Regular cardiac myocyte (primary cell): Measurements from ENCODE around the gene CNPPD1. TPM values are rescaled to one million over a fixed set of nuclear protein-coding genes. Genes with fewer than 3 reads are reported as not detected.

ENCODE experiments used
- total RNA-seq: library from RNA; depleted of rRNA; stranded (reverse); fragments of >200 nt; gene quantifications from 2 replicates; pipeline ENCODE4 v1.2.3, GENCODE V29; 2014

Gene CNPPD1
- 16.3 and 25.7 TPM in 2 replicates for total RNA-seq

DNA sequence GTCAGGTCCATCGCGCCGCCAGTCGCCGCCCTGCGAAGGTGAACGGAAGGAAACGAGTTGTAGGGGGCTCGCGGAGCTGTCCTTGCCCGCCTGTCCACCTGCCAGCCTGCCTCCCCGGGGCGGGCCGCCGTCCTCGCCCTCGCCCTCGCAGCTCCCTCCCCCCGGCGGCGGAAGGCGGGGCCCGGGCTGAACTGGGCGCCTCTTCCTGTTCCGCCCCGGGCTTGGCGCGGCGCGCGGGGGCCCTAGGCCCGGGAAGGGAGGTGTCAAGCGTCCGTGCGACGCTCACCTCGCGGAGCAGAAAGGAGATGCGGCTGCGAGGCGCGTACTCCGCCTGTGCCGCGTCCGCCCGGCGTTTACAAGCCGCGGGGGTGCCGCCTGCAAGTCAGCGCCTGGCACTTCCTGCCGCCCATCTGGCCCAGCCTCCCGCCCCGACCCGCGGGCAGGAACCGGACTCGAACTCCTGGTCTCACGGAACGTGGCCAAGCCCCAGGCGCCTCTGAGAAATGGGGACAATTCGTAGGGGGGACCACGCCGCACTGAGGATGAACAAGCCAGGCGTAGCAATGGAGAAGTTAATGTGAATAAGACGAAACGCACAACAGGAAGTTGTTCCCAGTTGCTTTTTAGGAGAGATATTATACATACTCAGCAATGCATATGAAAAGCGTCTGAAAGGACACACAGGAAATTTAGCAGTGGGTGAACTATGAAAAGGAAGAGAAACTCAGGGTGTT lies at the start of gene CNPPD1:
Gene CNPPD1 (minus strand): TSS at position 108 of the 734 bp plus-strand sequence. CDS start 97 bp downstream, at position 11.

DNA sequence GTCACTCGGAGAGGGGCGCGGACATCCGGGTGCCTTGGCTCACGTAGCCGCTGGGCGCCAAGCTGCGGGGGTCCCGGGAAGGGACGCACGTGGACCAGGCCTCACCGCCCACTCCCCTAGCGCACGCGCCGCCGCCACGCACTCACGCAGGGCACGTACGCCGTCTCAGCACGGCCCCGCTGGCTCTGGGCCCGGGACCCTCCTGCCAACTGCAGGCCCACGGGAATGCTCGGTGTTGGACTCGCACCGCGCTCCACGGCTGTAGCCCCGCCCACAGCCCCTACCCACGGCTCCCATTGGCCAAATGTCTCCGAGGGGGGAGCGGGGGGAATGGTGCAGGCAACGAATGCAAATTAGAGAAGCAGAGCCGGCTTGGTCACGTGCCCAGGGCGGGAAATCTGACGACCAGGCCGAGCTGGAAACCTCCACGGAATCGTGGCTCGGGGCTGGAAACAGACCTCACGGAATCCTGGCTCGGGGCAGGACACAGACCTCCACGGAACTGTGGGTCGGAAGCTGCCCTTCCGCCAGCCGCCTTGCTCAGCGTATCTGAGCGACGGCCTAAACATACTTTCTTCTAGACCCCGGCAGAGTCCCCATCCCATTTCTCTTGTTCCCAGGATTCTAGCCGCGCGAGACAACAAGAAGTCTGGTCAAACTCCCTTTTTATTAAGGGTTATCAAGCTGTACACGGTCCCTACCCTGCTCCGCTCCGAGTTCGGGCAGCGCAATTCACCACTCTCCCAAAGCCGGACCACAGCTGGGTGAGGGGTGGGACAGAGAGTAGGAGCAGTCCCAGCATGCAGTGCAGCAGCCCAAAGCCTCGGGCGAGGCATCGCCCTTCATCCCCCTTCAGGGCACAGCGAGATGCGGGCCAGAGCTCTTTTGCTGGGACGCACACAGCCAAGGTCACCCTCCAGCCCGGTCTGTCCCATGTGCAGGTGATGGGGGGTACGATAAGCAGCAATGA lies 42.3 kb upstream of the CNPPD1 start, which contains the start of gene ABCB6:
Gene ABCB6 (minus strand): TSS at position 227 of the 970 bp plus-strand sequence. CDS start 285 bp downstream, outside the sequence.

DNA sequence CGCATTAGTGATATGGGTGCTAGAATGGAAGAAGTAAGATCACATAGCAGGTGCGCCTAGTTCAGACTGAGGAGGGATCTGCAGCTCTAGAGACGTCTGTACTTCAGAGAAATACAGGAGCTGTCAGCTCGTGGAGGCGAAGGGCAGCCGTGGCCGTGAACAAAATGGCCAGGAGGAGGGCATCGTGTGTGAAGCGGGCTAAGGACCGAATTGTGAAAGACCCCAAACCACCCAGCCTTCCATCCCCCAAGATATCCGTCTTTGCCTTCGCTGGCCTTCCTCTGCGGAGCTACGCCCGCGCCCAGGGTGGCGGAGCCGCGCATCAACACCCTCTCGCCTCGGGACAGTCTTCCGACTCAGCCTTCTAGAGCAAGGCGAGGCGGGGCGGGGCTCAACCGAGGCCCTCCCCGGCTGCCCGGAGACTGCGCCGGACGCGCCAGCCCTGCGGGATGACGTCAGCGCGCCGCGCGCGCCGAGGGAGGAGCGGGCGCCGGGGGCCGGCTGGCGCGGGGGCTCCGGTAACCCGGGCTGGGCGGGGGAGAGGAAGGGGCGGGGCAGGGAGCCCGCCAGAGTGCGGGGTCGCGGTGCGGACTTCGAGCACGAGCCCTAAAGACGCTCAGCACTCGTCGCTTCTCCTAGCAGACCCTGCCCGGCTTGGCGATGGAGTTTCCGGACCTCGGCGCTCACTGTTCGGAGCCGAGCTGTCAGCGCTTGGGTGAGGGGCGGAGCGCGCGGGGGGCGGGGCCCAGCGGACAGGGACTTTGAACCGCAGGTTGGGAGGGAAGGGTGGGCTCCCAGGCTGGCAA lies 29.8 kb upstream of the CNPPD1 start, which contains the start of gene ZFAND2B:
Gene ZFAND2B (plus strand): TSS at position 455 of the 806 bp plus-strand sequence. CDS start 206 bp downstream, at position 661.

DNA sequence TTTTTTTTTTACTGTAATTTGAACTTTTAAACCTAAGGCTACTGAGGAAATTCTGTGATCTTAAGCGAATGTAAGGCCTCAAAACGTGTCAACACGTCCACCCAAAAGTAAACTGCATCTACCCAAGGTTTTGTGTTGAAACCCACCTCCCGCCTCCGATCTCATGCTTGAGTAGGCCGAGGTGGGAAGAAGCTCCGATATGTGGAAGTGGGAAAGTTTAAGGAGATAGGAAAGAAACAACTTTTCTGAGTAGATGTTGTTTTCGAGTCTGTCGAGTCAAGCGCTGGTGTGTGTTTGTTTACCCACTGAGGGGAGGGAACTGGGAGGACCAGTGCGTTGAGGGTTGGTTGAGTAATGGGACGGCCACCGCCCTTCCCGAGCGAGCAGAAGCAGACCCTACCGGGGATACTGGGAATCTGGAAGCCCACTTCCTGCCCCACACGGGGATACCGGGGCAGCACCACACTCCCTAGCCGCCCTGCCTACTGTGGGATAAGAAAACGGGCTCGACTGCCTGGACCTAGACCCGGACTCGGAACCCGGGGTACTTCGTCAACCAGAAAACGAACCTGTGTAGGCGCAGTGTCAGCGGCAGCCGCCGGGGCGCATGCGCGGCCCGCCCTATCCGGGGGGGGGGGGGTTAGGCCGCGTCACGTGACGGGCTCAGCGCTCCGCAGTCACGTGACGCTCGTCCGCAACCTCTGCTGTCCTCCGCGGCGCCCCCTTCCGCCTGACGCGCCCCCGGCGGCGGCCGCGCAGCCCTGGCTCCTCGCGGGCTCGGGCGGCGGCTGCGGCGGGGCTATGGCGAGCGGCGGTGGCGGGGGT lies 1.0 kb upstream of the CNPPD1 start, which contains the start of gene RETREG2:
Gene RETREG2 (plus strand): TSS at position 724 of the 825 bp plus-strand sequence. CDS start 78 bp downstream, at position 802.

DNA sequence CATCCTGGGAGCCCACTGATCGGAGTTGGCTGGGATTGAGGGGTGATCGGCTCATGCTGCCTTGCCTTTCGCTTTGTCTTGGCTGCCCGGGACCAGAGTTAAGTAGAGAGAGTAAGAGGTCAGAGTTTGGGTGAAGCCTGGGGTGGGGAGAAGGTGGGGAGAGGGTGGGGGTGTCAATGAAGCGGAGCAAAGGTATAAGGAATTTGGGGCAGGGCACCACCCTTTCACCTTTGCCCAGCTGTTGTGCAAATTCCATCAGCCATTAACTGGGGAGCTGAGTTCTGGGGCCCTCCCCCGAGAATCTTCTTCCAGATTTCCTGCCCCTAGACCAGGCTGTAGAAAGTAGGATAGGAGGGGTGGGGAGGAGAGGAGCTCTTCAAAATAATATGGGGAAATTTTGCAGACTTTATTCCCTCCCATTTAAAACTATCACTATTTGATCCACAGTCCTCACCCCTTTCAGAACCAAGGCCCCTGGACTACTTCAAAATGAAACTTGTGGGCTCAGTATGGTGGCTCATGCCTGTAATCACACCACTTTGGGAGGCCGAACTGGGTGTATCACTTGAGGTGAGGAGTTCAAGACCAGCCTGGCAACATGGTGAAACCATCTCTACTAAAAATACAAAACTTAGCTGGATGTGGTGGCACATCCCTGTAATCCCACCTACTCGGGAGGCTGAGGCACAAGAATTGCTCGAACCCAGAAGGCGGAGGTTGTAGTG lies 6.6 kb downstream of the CNPPD1 start, which contains the start of gene SLC23A3:
Gene SLC23A3 (minus strand): TSS at position 100 of the 725 bp plus-strand sequence. CDS start 45 bp downstream, at position 55.

DNA sequence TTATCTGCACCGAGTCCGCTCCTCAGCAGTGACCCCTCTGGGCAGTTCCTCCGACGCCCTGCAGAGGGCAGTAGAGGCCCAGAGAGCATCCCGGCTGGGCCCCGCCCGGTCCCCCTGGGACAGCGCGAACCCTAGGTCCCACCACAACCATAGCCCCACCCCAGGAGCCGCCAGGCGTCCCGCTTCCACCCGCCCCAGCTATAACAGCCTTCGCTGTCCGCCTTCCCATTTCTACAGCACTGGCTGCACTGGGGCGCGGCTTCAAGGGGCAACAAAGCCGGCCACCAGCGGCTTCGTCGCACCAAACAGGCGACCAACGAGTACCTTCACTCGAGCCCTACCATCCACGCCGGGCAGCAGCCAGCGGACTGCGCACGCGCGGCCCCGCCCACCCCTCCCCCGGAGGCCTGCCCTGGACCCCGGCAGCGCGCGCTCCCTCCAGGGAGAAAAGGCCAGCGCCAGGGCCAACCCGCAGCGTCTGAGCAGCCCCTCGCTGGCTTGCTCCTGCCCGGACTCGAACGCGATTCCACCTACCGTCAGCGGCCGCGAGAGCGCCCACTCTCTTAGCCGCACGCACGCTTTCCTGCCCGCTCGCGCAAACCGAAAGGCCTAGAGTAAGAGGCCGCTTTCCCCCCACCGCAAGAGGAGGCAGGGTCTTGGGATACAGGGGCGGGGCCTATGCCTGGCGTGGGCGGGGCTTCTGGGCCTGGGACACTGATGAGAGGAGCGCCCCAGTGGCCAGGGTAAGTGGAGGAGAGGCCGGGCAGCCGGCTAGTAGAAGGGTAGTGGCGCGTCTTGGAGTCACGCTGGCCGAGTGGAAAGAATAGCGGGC lies 16.3 kb downstream of the CNPPD1 start, which contains the start of gene NHEJ1:
Gene NHEJ1 (minus strand): TSS at position 630 of the 832 bp plus-strand sequence. CDS start 2,453 bp downstream, outside the sequence.

Other genes with a start within 250 kb of the CNPPD1 start
- not detected in 2 replicates for gene CDK5R2, start 217.3 kb downstream of the CNPPD1 start, total RNA-seq
- not detected in 2 replicates for gene FEV, start 191.7 kb downstream of the CNPPD1 start, total RNA-seq
- gene CRYBA2, start 183.5 kb downstream of the CNPPD1 start, total RNA-seq = not detected in 2 replicates
- not detected in 2 replicates for gene CFAP65, start 135.4 kb downstream of the CNPPD1 start, total RNA-seq
- gene IHH, start 116.0 kb downstream of the CNPPD1 start, total RNA-seq = not detected in 2 replicates
- 15.0 and 16.1 TPM in 2 replicates for gene NHEJ1, start 16.1 kb downstream of the CNPPD1 start, total RNA-seq
- gene SLC23A3, start 6.9 kb downstream of the CNPPD1 start, total RNA-seq = 0.58 and 1.7 TPM in 2 replicates
- gene RETREG2, start 1.4 kb upstream of the CNPPD1 start, total RNA-seq = 70.2 and 91.9 TPM in 2 replicates
- gene ZFAND2B, start 29.9 kb upstream of the CNPPD1 start, total RNA-seq = 20.6 and 23.4 TPM in 2 replicates
- gene ABCB6, start 42.0 kb upstream of the CNPPD1 start, total RNA-seq = 57.9 and 62.9 TPM in 2 replicates
- 36.4 and 39.9 TPM in 2 replicates for gene ATG9A, start 52.7 kb upstream of the CNPPD1 start, total RNA-seq
- gene ANKZF1, start 52.9 kb upstream of the CNPPD1 start, total RNA-seq = 23.0 and 57.8 TPM in 2 replicates
- 5.8 and 12.7 TPM in 2 replicates for gene GLB1L, start 68.5 kb upstream of the CNPPD1 start, total RNA-seq
- 14.0 and 26.2 TPM in 2 replicates for gene STK16, start 68.6 kb upstream of the CNPPD1 start, total RNA-seq
- gene TUBA4B, start 76.3 kb upstream of the CNPPD1 start, total RNA-seq = not detected in 2 replicates
- 30.2 and 38.0 TPM in 2 replicates for gene TUBA4A, start 77.0 kb upstream of the CNPPD1 start, total RNA-seq
- 21.7 and 47.6 TPM in 2 replicates for gene DNAJB2, start 102.4 kb upstream of the CNPPD1 start, total RNA-seq
- gene PTPRN, start 132.5 kb upstream of the CNPPD1 start, total RNA-seq = 2.1 and 12.7 TPM in 2 replicates
- not detected in 2 replicates for gene RESP18, start 155.8 kb upstream of the CNPPD1 start, total RNA-seq
- gene DNPEP, start 211.0 kb upstream of the CNPPD1 start, total RNA-seq = 50.0 and 61.2 TPM in 2 replicates
- 0.77 and 1.7 TPM in 2 replicates for gene DES, start 241.5 kb upstream of the CNPPD1 start, total RNA-seq